ENCODE data around the gene NUDT1. TPM values are rescaled to one million over a fixed set of nuclear protein-coding genes. Genes with fewer than 3 reads are reported as not detected.

NUDT1 gene
- total RNA-seq, 1 experiment from 2014 or later, result 47.4 TPM

DNA sequence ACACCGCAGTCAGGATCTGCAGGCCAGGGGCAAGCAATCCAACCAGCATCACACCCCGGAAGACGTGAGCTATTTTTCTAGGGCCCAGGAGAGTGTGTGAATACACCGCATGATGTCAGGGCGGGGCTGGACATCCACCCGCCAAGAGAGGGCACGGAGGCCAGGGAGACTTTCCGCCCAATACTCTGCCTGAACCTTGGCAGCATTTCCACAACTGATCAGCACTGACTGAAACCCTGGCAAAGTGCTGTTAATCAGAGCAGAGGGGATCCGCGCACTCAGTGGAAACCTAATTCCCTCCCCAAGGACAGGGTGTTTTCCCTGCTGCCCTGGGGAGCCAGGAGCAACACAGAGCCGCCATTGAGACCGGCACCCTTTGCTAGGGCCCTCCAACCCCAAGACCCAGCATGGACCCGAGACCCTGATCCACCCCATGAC, 17.5 kb upstream of the NUDT1 start:
- Histone ChIP-seq H4K20me1 (ENCODE audit: insufficient read depth) (no peaks in the 10 kb centered on the region), H3K79me2 (ENCODE audit: insufficient read depth, low read length) (peaks cover 54% of the 10 kb centered on the region), H3K4me2 (ENCODE audit: low read length) (peak overlapping the region; percentile 35; the same call in 1 of the 2 replicates), H3K36me3 (ENCODE audit: control insufficient read depth in 1 of 2, insufficient read depth in 2 of 2, low read length in 2 of 2) (peaks cover 1 to 20% of the 10 kb centered on the region in 2 experiments; a peak in 2 of 4 replicates), H3K9me2 (ENCODE audit: insufficient read depth) (no peaks in the 10 kb centered on the region), H3K4me3 (replicated peaks in 1 of 2; ENCODE audit: low read depth in 1 of 2, low read length in 2 of 2) (no peak overlapping the region), H3K27ac (ENCODE audit: low read depth, low read length) (no peak overlapping the region), H3K27me3 (ENCODE audit: insufficient read depth, low read length) (no peaks in the 10 kb centered on the region), H3K9ac (ENCODE audit: low read length) (no peak overlapping the region), H3K4me1 (ENCODE audit: control insufficient read depth in 1 of 2, insufficient read depth in 2 of 2, low read length in 2 of 2) (peaks cover 0 to 17% of the 10 kb centered on the region in 2 experiments; a peak in 2 of 4 replicates), H3K9me3 (ENCODE audit: control insufficient read depth in 1 of 2, insufficient read depth in 1 of 2, low read depth in 1 of 2, low read length in 2 of 2) (no peaks in the 10 kb centered on the region), H2AFZ (ENCODE audit: low read depth, low read length, poor library complexity, severe bottlenecking) (no peak overlapping the region)
- ChIA-PET POLR2A (no interaction called here), RAD21 (ENCODE audit: low non-redundant PET in 1 of 2, low total read pairs in 2 of 2, uncharacterized antibody in 2 of 2, unreplicated experiment in 2 of 2) (no interaction called here), CTCF (no interaction called here)
- DNase-seq (ENCODE audit: low read depth, low spot score) (no peak), ATAC-seq (no peak)
- intact Hi-C loops (cut with micrococcal nuclease), result no loop called here
- no TSS peak for BruUV-seq (replicated peaks)
- TF ChIP-seq POLR2A (IDR thresholded peaks at IDR 0.05; ENCODE audit: borderline replicate concordance, extremely low read depth, insufficient read depth, insufficient read length), result no peak
- no peak for TF ChIP-seq SP1 (IDR thresholded peaks at IDR 0.05; ENCODE audit: low read depth)

DNA sequence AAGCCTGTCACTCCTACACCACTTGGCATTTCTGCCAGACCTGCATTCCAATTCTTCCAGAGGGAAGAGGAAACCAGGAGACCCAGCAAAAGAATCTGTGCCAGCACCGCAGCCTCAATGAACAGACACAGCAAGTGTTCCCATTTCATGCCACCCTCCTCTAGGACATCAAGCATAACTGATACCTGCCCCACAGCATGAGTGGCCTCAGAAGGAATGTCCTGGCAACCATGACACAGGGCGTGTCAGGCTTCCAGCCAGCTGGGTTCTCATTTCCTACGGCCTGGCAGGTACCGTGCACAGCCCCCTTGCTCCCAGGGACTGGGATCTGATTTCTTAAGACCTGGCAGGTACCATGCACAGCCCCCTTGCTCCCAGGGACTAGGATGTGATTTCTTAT, 17.1 kb upstream of the NUDT1 start:
- Histone ChIP-seq H3K36me3 (ENCODE audit: control insufficient read depth in 1 of 2, insufficient read depth in 2 of 2, low read length in 2 of 2) (peaks cover 3 to 23% of the 10 kb centered on the region in 2 experiments; a peak in 2 of 4 replicates), H3K27me3 (ENCODE audit: insufficient read depth, low read length) (no peaks in the 10 kb centered on the region), H3K4me1 (ENCODE audit: control insufficient read depth in 1 of 2, insufficient read depth in 2 of 2, low read length in 2 of 2) (peaks cover 0 to 17% of the 10 kb centered on the region in 2 experiments; a peak in 2 of 4 replicates), H3K4me3 (replicated peaks in 1 of 2; ENCODE audit: low read depth in 1 of 2, low read length in 2 of 2) (no peak overlapping the region), H3K9me2 (ENCODE audit: insufficient read depth) (no peaks in the 10 kb centered on the region), H3K79me2 (ENCODE audit: insufficient read depth, low read length) (peaks cover 58% of the 10 kb centered on the region), H3K4me2 (ENCODE audit: low read length) (peak overlapping the region; percentile 35), H2AFZ (ENCODE audit: low read depth, low read length, poor library complexity, severe bottlenecking) (no peak overlapping the region), H4K20me1 (ENCODE audit: insufficient read depth) (no peaks in the 10 kb centered on the region), H3K9ac (ENCODE audit: low read length) (no peak overlapping the region), H3K27ac (ENCODE audit: low read depth, low read length) (no peak overlapping the region), H3K9me3 (ENCODE audit: control insufficient read depth in 1 of 2, insufficient read depth in 1 of 2, low read depth in 1 of 2, low read length in 2 of 2) (no peaks in the 10 kb centered on the region)
- ChIA-PET RAD21 (ENCODE audit: low non-redundant PET in 1 of 2, low total read pairs in 2 of 2, uncharacterized antibody in 2 of 2, unreplicated experiment in 2 of 2) (no interaction called here), POLR2A (no interaction called here), CTCF (no interaction called here)
- DNase-seq (ENCODE audit: low read depth, low spot score) (no peak), ATAC-seq (peak; percentile 78)
- intact Hi-C loops (cut with micrococcal nuclease), result no loop called here
- TF ChIP-seq POLR2AphosphoS5 (IDR thresholded peaks at IDR 0.05; ENCODE audit: low read depth, low read length) (no peak), YY1 (IDR thresholded peaks at IDR 0.05; ENCODE audit: extremely low read depth, insufficient replicate concordance, low read depth, low read length) (no peak), TCF7L2 (IDR thresholded peaks at IDR 0.05; ENCODE audit: borderline replicate concordance, extremely low read depth, insufficient read depth, insufficient read length) (no peak), ELF1 (IDR thresholded peaks at IDR 0.05; ENCODE audit: borderline replicate concordance, low read depth) (no peak), SRF (IDR thresholded peaks at IDR 0.05; ENCODE audit: low read depth) (no peak), CBX3 (IDR thresholded peaks at IDR 0.05; ENCODE audit: low read depth) (no peak), ZNF274 (IDR thresholded peaks at IDR 0.05; ENCODE audit: low read depth, low read length) (no peak), FOSL1 (IDR thresholded peaks at IDR 0.05; ENCODE audit: low read depth) (no peak), EGR1 (IDR thresholded peaks at IDR 0.05; ENCODE audit: low read depth) (no peak), SP1 (IDR thresholded peaks at IDR 0.05; ENCODE audit: low read depth) (no peak), POLR2A (IDR thresholded peaks at IDR 0.05; ENCODE audit: borderline replicate concordance, extremely low read depth, insufficient read depth, insufficient read length) (no peak), JUND (IDR thresholded peaks at IDR 0.05) (no peak), EZH2phosphoT487 (IDR thresholded peaks at IDR 0.05; ENCODE audit: borderline replicate concordance) (no peak)
- TF ChIP-seq, protein P1, sequence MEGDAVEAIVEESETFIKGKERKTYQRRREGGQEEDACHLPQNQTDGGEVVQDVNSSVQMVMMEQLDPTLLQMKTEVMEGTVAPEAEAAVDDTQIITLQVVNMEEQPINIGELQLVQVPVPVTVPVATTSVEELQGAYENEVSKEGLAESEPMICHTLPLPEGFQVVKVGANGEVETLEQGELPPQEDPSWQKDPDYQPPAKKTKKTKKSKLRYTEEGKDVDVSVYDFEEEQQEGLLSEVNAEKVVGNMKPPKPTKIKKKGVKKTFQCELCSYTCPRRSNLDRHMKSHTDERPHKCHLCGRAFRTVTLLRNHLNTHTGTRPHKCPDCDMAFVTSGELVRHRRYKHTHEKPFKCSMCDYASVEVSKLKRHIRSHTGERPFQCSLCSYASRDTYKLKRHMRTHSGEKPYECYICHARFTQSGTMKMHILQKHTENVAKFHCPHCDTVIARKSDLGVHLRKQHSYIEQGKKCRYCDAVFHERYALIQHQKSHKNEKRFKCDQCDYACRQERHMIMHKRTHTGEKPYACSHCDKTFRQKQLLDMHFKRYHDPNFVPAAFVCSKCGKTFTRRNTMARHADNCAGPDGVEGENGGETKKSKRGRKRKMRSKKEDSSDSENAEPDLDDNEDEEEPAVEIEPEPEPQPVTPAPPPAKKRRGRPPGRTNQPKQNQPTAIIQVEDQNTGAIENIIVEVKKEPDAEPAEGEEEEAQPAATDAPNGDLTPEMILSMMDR (IDR thresholded peaks at IDR 0.05 in 2 of 3, conservative IDR thresholded peaks at IDR 0.05 in 1 of 3; ENCODE audit: borderline replicate concordance in 1 of 3, insufficient read depth in 1 of 3, low read depth in 2 of 3, low read length in 2 of 3), result no peak
- TF ChIP-seq, protein P2, sequence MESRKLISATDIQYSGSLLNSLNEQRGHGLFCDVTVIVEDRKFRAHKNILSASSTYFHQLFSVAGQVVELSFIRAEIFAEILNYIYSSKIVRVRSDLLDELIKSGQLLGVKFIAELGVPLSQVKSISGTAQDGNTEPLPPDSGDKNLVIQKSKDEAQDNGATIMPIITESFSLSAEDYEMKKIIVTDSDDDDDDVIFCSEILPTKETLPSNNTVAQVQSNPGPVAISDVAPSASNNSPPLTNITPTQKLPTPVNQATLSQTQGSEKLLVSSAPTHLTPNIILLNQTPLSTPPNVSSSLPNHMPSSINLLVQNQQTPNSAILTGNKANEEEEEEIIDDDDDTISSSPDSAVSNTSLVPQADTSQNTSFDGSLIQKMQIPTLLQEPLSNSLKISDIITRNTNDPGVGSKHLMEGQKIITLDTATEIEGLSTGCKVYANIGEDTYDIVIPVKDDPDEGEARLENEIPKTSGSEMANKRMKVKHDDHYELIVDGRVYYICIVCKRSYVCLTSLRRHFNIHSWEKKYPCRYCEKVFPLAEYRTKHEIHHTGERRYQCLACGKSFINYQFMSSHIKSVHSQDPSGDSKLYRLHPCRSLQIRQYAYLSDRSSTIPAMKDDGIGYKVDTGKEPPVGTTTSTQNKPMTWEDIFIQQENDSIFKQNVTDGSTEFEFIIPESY (IDR thresholded peaks at IDR 0.05; ENCODE audit: extremely low read depth, insufficient replicate concordance, low read length), result no peak
- TF ChIP-seq, protein P3, sequence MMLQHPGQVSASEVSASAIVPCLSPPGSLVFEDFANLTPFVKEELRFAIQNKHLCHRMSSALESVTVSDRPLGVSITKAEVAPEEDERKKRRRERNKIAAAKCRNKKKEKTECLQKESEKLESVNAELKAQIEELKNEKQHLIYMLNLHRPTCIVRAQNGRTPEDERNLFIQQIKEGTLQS (IDR thresholded peaks at IDR 0.05), result no peak
- BruUV-seq (replicated peaks), result no TSS peak
